ENCODE results near the gene CCDC116. TPM values are rescaled to one million over a fixed set of nuclear protein-coding genes. Genes with fewer than 3 reads are reported as not detected.
"Not testable (repeated sequence)": the region's sequence is repeated elsewhere in the genome, so short reads cannot be mapped to it uniquely, and the experiment has no call there.

Gene CCDC116
- total RNA-seq, 1 donor from 2014 or later, result not detected

- no peak for TF ChIP-seq CTCF (IDR thresholded peaks at IDR 0.05)
- no peaks in the 10 kb centered on the region for H3K36me3 ChIP-seq
Observed at GRCh38 chr22:21634844-21635243, 2.3 kb downstream of the CCDC116 start.

GRCh38 chr22:21635771-21636510 is 3.4 kb downstream of the CCDC116 start:
- no peak for DNase-seq (ENCODE audit: low spot score in 2 of 2)
- intact Hi-C loops (cut with DNase I), result no loop called here
- Histone ChIP-seq H3K4me1 (no peaks in the 10 kb centered on the region), H3K4me3 (no peak overlapping the region), H3K27me3 (no peaks in the 10 kb centered on the region), H3K9me3 (no peaks in the 10 kb centered on the region), H3K36me3 (no peaks in the 10 kb centered on the region), H3K27ac (no peak overlapping the region)
- TF ChIP-seq CTCF (IDR thresholded peaks at IDR 0.05), result no peak

More at GRCh38 chr22:21634844-21635243, 2.3 kb downstream of the CCDC116 start:
- DNase-seq (ENCODE audit: low spot score in 2 of 2), result no peak
- H3K4me1 ChIP-seq, result no peaks in the 10 kb centered on the region
- no peaks in the 10 kb centered on the region for H3K9me3 ChIP-seq
- intact Hi-C loops (cut with DNase I), result no loop called here
- no peak overlapping the region for H3K4me3 ChIP-seq
- H3K27me3 ChIP-seq, result no peaks in the 10 kb centered on the region
- no peak overlapping the region for H3K27ac ChIP-seq

DNA sequence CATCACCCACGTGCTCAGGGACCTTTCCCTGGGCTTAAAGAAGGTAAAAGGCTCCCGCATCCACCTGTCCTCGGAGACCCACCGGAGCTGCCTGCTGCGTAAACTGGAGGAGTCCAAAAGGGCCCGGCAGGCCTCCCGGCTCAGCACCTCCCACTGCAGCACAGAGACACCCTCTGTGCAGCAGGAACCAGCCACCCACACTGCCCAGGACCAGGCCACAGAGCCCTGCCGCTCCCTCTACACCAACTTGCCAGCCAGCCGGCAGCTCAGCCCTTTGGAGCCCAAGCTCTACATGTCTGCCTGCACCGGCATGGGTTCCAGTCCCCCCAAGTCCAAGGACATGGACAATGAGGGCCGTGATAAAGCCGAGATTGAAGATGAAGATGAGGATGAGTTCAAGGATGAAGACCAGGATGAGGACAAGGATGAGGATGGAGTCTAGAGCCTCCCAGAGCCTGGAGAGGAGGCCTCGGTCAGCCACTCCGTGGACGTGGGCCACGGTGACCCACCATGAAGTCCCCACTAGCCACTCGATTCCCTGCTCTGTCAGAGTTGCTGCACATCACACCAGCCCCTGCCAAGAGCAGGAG is 4.2 kb downstream of the CCDC116 start:
- no peaks in the 10 kb centered on the region for H3K36me3 ChIP-seq
- H3K9me3 ChIP-seq, result no peaks in the 10 kb centered on the region
- no peaks in the 10 kb centered on the region for H3K27me3 ChIP-seq
- H3K4me1 ChIP-seq, result peaks cover 0 to 3% of the 10 kb centered on the region in 2 donors
- no peak overlapping the region for H3K4me3 ChIP-seq
- H3K27ac ChIP-seq, result no peak overlapping the region
- TF ChIP-seq CTCF (IDR thresholded peaks at IDR 0.05), result no peak
- intact Hi-C loops (cut with DNase I), result no loop called here
- no peak for DNase-seq (ENCODE audit: low spot score in 2 of 2)

DNA sequence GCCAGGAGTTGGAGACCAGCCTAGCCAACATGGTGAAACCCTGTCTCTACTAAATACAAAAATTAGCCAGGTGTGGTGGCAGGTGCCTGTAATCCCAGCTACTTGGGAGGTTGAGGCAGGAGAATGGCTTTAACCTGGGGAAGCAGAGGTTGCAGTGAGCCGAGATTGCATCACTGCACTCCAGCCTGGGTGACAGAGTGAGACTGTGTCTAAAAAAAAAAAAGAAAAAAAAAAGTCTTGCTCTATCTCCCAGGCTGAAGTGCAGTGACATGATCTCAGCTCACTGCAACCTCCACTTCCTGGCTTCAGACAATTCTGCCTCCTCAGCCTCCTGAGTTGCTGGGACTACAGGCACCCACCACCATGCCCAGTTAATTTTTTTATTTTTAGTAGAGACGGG is 4.9 kb downstream of the CCDC116 start:
- H3K4me1 ChIP-seq; H3K27ac ChIP-seq; intact Hi-C loops (cut with DNase I); DNase-seq (ENCODE audit: low spot score in 2 of 2); H3K9me3 ChIP-seq; H3K4me3 ChIP-seq; H3K27me3 ChIP-seq; H3K36me3 ChIP-seq: not testable (repeated sequence)

- TF ChIP-seq CTCF (IDR thresholded peaks at IDR 0.05), result no peak
- H3K4me3 ChIP-seq, result no peak overlapping the region
- no peaks in the 10 kb centered on the region for H3K9me3 ChIP-seq
- intact Hi-C loops (cut with DNase I), result no loop called here
- no peaks in the 10 kb centered on the region for H3K27me3 ChIP-seq
- H3K36me3 ChIP-seq, result no peaks in the 10 kb centered on the region
- no peak for DNase-seq (ENCODE audit: low spot score in 2 of 2)
- H3K4me1 ChIP-seq, result peaks cover 0 to 14% of the 10 kb centered on the region in 2 donors
- H3K27ac ChIP-seq, result no peak overlapping the region
Observed at GRCh38 chr22:21639359-21639758, 6.8 kb downstream of the CCDC116 start.

DNA sequence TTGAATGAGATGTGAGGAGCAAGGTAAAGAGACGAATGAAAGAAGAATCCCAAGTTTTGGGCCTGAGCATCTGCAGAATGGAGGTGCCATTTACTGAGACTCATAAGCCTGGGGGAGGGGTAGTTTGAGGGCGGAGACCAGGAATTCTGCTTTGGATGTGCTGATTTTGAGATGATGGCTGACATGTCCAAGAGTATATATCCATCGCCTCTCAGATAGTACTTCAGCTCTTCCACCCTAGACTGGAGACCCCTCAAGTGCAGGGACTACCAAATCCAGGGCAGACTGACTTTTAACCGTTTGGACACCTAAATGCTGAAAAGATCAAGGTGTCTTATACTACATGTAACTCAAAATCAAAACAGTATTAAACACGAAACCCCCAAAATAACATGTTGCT is 8.2 kb downstream of the CCDC116 start:
- intact Hi-C loops (cut with DNase I), result loop anchor here (10.0 kb wide), 3 partner anchors 536 to 726 kb away; partner anchors contain the start of genes CRKL and LZTR1
- Histone ChIP-seq H3K4me1 (peaks cover 0 to 14% of the 10 kb centered on the region in 2 donors), H3K27ac (peak overlapping the region in 1 of 2 donors; percentile 80), H3K36me3 (peaks cover 0 to 6% of the 10 kb centered on the region in 2 donors), H3K9me3 (no peaks in the 10 kb centered on the region), H3K27me3 (no peaks in the 10 kb centered on the region), H3K4me3 (no peak overlapping the region)
- DNase-seq (ENCODE audit: low spot score in 2 of 2), result no peak
- TF ChIP-seq CTCF (IDR thresholded peaks at IDR 0.05), result no peak

Measured in ascending aorta (tissue), 2 donors.